Keratinocyte (primary cell): ENCODE results near the gene OR51E2. TPM values are rescaled to one million over a fixed set of nuclear protein-coding genes. Genes with fewer than 3 reads are reported as not detected.

ENCODE experiments used
- DNase-seq: peaks from one replicate; pipeline ENCODE4 v3.0.0-alpha.2; 2011; ENCODE audit warnings: low read depth, missing footprints, low spot score
- FAIRE-seq: peaks from 2 replicates; lab custom pipeline; 2011; peaks lifted over from hg19 to GRCh38; lab: Jason Lieb, UNC
- H2AFZ ChIP-seq: 2 replicates; pipeline ENCODE4 v1.6.0; 2012; ENCODE audit warnings: low read length, control low read depth, inconsistent platforms; ENCODE audit not compliant: control insufficient read depth
- H3K27ac ChIP-seq: 2 replicates; pipeline ENCODE4 v1.5.1; 2011; ENCODE audit warnings: low read length; ENCODE audit not compliant: control insufficient read depth, insufficient read depth
- H3K27me3 ChIP-seq: 3 replicates; pipeline ENCODE4 v1.6.0; 2011; ENCODE audit warnings: low read length; ENCODE audit not compliant: control insufficient read depth, insufficient read depth; ENCODE audit errors: extremely low read depth
- H3K36me3 ChIP-seq, 2 experiments: 2 replicates in 1 of 2; 3 replicates in 1 of 2; pipeline ENCODE4 v1.5.1; 2011; ENCODE audit warnings: low read length in 2 of 2, mild to moderate bottlenecking in 1 of 2; ENCODE audit not compliant: control insufficient read depth in 2 of 2, insufficient read depth in 2 of 2; ENCODE audit errors: extremely low read depth in 1 of 2
- H3K4me1 ChIP-seq: 3 replicates; pipeline ENCODE4 v1.5.1; 2011; ENCODE audit warnings: low read length; ENCODE audit not compliant: control insufficient read depth, insufficient read depth; ENCODE audit errors: extremely low read depth
- H3K4me2 ChIP-seq: 3 replicates; pipeline ENCODE4 v1.6.0; 2011; ENCODE audit warnings: low read depth, low read length; ENCODE audit not compliant: control insufficient read depth, insufficient read depth; ENCODE audit errors: extremely low read depth
- H3K4me3 ChIP-seq, 3 experiments: fragments of 200-600 bp in 1 of 3; sonication (generic) in 1 of 3; 2 replicates in 2 of 3; 3 replicates in 1 of 3; pipeline ENCODE4 v1.5.1; 2011 to 2016; ENCODE audit warnings: low read length in 3 of 3, mild to moderate bottlenecking in 3 of 3, control low read depth in 2 of 3, inconsistent platforms in 1 of 3, low read depth in 1 of 3, mixed read lengths in 1 of 3, mixed run types in 1 of 3, moderate library complexity in 1 of 3; ENCODE audit not compliant: control insufficient read depth in 2 of 3, insufficient read depth in 2 of 3; ENCODE audit errors: extremely low read depth in 1 of 3
- H3K79me2 ChIP-seq: 2 replicates; pipeline ENCODE4 v1.6.0; 2012; ENCODE audit warnings: low read length; ENCODE audit not compliant: control insufficient read depth, insufficient read depth
- H3K9ac ChIP-seq: 3 replicates; pipeline ENCODE4 v1.6.0; 2011; ENCODE audit warnings: low read length; ENCODE audit not compliant: control insufficient read depth, insufficient read depth; ENCODE audit errors: extremely low read depth
- H3K9me1 ChIP-seq: 3 replicates; pipeline ENCODE4 v1.6.0; 2011; ENCODE audit warnings: low read length; ENCODE audit not compliant: control insufficient read depth, insufficient read depth; ENCODE audit errors: extremely low read depth
- H3K9me3 ChIP-seq: 2 replicates; pipeline ENCODE4 v1.5.1; 2012; ENCODE audit warnings: low read depth, low read length; ENCODE audit not compliant: control insufficient read depth
- H4K20me1 ChIP-seq: 3 replicates; pipeline ENCODE4 v1.6.0; 2011; ENCODE audit warnings: low read length; ENCODE audit not compliant: control insufficient read depth, insufficient read depth; ENCODE audit errors: extremely low read depth
- CTCF ChIP-seq, 3 experiments: IDR thresholded peaks in 1 of 3; conservative IDR thresholded peaks in 1 of 3; optimal IDR thresholded peaks in 1 of 3; 2 replicates in 2 of 3; 3 replicates in 1 of 3; pipeline versions ENCODE3 to v1.5.1; 2011; ENCODE audit warnings: low read length in 3 of 3, mild to moderate bottlenecking in 3 of 3, moderate library complexity in 2 of 3, control low read depth in 1 of 3, inconsistent platforms in 1 of 3; ENCODE audit not compliant: insufficient read depth in 2 of 3; ENCODE audit errors: extremely low read depth in 1 of 3
- EZH2 ChIP-seq: IDR thresholded peaks from one replicate; pipeline ENCODE4 v1.6.1; 2012; ENCODE audit warnings: inconsistent platforms, mild to moderate bottlenecking, low read length, moderate library complexity
- dilution Hi-C: fragments of 300-500 bp; cut with MboI; formaldehyde crosslinking; loops from one replicate; pipeline ENCODE4 v1.7.0; 2020; ENCODE audit warnings: low sequenced_read_pairs; ENCODE audit not compliant: extremely low pct_ligation_motif_present
- polyA plus RNA-seq, 5 experiments: library from polyadenylated mRNA; depleted of rRNA in 3 of 5; stranded (reverse) in 3 of 5; stranded (forward) in 1 of 5; unstranded in 1 of 5; fragments of >200 nt; gene quantifications; 1 replicate in 1 of 5; 2 replicates in 3 of 5; 3 replicates in 1 of 5; pipeline versions ENCODE4 v1.2.1 to v1.2.3, GENCODE V29; 2011 to 2012; ENCODE audit warnings: missing spikeins in 2 of 5, low read depth in 1 of 5, low replicate concordance in 1 of 5

Gene OR51E2
- polyA plus RNA-seq, 1 donor (not counting 4 experiments of a cell fraction or from before 2014, with no cell fraction given) = 0.03 TPM

- H4K20me1 ChIP-seq = no peaks in the 10 kb centered on the region
- TF ChIP-seq CTCF (optimal IDR thresholded peaks at IDR 0.05 in 1 of 3, IDR thresholded peaks at IDR 0.05 in 1 of 3, conservative IDR thresholded peaks at IDR 0.05 in 1 of 3; ENCODE audit: extremely low read depth in 1 of 3, insufficient read depth in 2 of 3, low read length in 3 of 3) = no peak
- no peak for TF ChIP-seq EZH2
These were observed 34.8 kb downstream of the OR51E2 start for GRCh38 chr11:4662876-4663275.

GRCh38 chr11:4658629-4659445, 38.8 kb downstream of the OR51E2 start:
- no peak for FAIRE-seq
- no peak for DNase-seq
- no peak for TF ChIP-seq EZH2
- no peak for TF ChIP-seq CTCF (optimal IDR thresholded peaks at IDR 0.05 in 1 of 3, IDR thresholded peaks at IDR 0.05 in 1 of 3, conservative IDR thresholded peaks at IDR 0.05 in 1 of 3; ENCODE audit: extremely low read depth in 1 of 3, insufficient read depth in 2 of 3, low read length in 3 of 3)

More at GRCh38 chr11:4662876-4663275, 34.8 kb downstream of the OR51E2 start:
- dilution Hi-C loops = no loop called here
- Histone ChIP-seq H3K9me3 (no peaks in the 10 kb centered on the region), H3K79me2 (no peaks in the 10 kb centered on the region), H3K27me3 (no peaks in the 10 kb centered on the region), H3K4me2 (no peak overlapping the region), H3K4me3 (no peak overlapping the region), H3K9ac (no peak overlapping the region), H3K9me1 (no peaks in the 10 kb centered on the region), H3K36me3 (no peaks in the 10 kb centered on the region), H3K4me1 (no peaks in the 10 kb centered on the region), H3K27ac (no peak overlapping the region), H2AFZ (no peak overlapping the region)
- DNase-seq (no peak), FAIRE-seq (no peak)

More at GRCh38 chr11:4658629-4659445, 38.8 kb downstream of the OR51E2 start:
- Histone ChIP-seq H3K27ac (no peak overlapping the region), H4K20me1 (no peaks in the 10 kb centered on the region), H3K9me3 (no peaks in the 10 kb centered on the region), H3K79me2 (no peaks in the 10 kb centered on the region), H3K9me1 (no peaks in the 10 kb centered on the region), H3K9ac (no peak overlapping the region), H3K27me3 (no peaks in the 10 kb centered on the region), H2AFZ (no peak overlapping the region), H3K4me3 (no peak overlapping the region), H3K4me1 (no peaks in the 10 kb centered on the region), H3K36me3 (no peaks in the 10 kb centered on the region), H3K4me2 (no peak overlapping the region)
- dilution Hi-C loops = no loop called here
